Measurements from ENCODE around the gene JAKMIP1.

DNA sequence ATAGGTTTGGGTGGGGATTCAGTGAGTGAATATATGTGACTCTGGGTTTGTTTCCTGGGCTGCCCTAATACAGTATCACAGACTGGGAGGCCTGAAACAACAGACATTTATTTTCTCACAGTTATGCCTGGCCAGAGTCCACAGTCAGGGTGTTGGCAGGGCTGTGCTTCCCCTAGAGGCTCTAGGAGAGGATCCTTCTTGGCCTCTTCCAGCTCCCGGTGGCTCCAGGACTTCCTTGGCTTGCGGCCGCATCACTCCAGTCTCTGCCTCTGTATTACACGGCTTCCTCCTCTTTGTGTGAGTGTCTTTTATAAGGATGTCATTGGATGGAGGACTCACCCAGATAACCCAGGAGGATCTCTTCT lies 5.2 kb upstream of the JAKMIP1 start:
- TF ChIP-seq POLR2A (IDR thresholded peaks at IDR 0.05; ENCODE audit: low read depth, low read length) (no peak), TAF1 (IDR thresholded peaks at IDR 0.05; ENCODE audit: low read depth, low read length) (no peak), POLR2AphosphoS5 (IDR thresholded peaks at IDR 0.05; ENCODE audit: low read depth, low read length) (no peak), PAX5 (IDR thresholded peaks at IDR 0.05; ENCODE audit: insufficient read depth, low read length, severe bottlenecking) (no peak), SPI1 (IDR thresholded peaks at IDR 0.05; ENCODE audit: low read depth, low read length) (no peak)
